SH-SY5Y (cell line): Measurements from ENCODE around the gene ABCB1.

Source experiments
- GATA2 ChIP-seq: IDR thresholded peaks from 2 replicates; pipeline ENCODE4 v1.6.1; 2011; ENCODE audit warnings: mild to moderate bottlenecking, low read depth, low read length
- GATA3 ChIP-seq: IDR thresholded peaks from 2 replicates; pipeline ENCODE4 v1.6.1; 2011; ENCODE audit warnings: low read depth, mild to moderate bottlenecking, low read length, moderate library complexity

- TF ChIP-seq GATA2 (no peak), GATA3 (no peak)
These were observed 120.3 kb downstream of the ABCB1 start for GRCh38 chr7:87480386-87480785.
